ENCODE data around the gene WEE1.

Gene WEE1

GRCh38 chr11:9609841-9610240 lies 36.4 kb downstream of the WEE1 start:
- Histone ChIP-seq H3K9me3 (ENCODE audit: low read depth, low read length) (no peaks in the 10 kb centered on the region), H3K4me3 (no peak overlapping the region), H3K9ac (ENCODE audit: insufficient read length) (no peak overlapping the region), H3K36me3 (ENCODE audit: insufficient read depth, low read length) (no peaks in the 10 kb centered on the region), H3K27ac (no peak overlapping the region)
- no peak for DNase-seq (ENCODE audit: low read depth, low spot score)
- TF ChIP-seq FOXP2 (optimal IDR thresholded peaks at IDR 0.05; ENCODE audit: control extremely low read depth, extremely low read length, insufficient read depth) (no peak), POLR2AphosphoS5 (IDR thresholded peaks at IDR 0.05; ENCODE audit: borderline replicate concordance, low read depth, low read length) (no peak), EZH2 (IDR thresholded peaks at IDR 0.05) (no peak)

- Histone ChIP-seq H3K36me3 (ENCODE audit: insufficient read depth, low read length) (no peaks in the 10 kb centered on the region), H3K9ac (ENCODE audit: insufficient read length) (peak overlapping the region; percentile 89), H3K9me3 (ENCODE audit: low read depth, low read length) (no peaks in the 10 kb centered on the region), H3K4me3 (peak overlapping the region; percentile 87), H3K27ac (peak overlapping the region; percentile 98)
- TF ChIP-seq EZH2 (IDR thresholded peaks at IDR 0.05) (no peak), FOXP2 (optimal IDR thresholded peaks at IDR 0.05; ENCODE audit: control extremely low read depth, extremely low read length, insufficient read depth) (no peak), POLR2AphosphoS5 (IDR thresholded peaks at IDR 0.05; ENCODE audit: borderline replicate concordance, low read depth, low read length) (no peak; the same call in 1 of the 2 replicates)
- DNase-seq (ENCODE audit: low read depth, low spot score): peak; percentile 81
Observed at GRCh38 chr11:9613118-9613829, 39.8 kb downstream of the WEE1 start.

- Histone ChIP-seq H3K9me3 (ENCODE audit: low read depth, low read length) (no peaks in the 10 kb centered on the region), H3K9ac (ENCODE audit: insufficient read length) (peak overlapping the region; percentile 88), H3K4me3 (peak overlapping the region; percentile 87), H3K27ac (peak overlapping the region; percentile 98), H3K36me3 (ENCODE audit: insufficient read depth, low read length) (no peaks in the 10 kb centered on the region)
- no peak for DNase-seq (ENCODE audit: low read depth, low spot score)
- TF ChIP-seq EZH2 (IDR thresholded peaks at IDR 0.05) (no peak), POLR2AphosphoS5 (IDR thresholded peaks at IDR 0.05; ENCODE audit: borderline replicate concordance, low read depth, low read length) (peak; percentile 57)
Observed at GRCh38 chr11:9613830-9614762, 40.6 kb downstream of the WEE1 start.

- TF ChIP-seq FOXP2 (optimal IDR thresholded peaks at IDR 0.05; ENCODE audit: control extremely low read depth, extremely low read length, insufficient read depth) (no peak), EZH2 (IDR thresholded peaks at IDR 0.05) (no peak), POLR2AphosphoS5 (IDR thresholded peaks at IDR 0.05; ENCODE audit: borderline replicate concordance, low read depth, low read length) (no peak)
- Histone ChIP-seq H3K36me3 (ENCODE audit: insufficient read depth, low read length) (no peaks in the 10 kb centered on the region), H3K27ac (peak overlapping the region; percentile 98), H3K9ac (ENCODE audit: insufficient read length) (peak overlapping the region; percentile 26), H3K9me3 (ENCODE audit: low read depth, low read length) (no peaks in the 10 kb centered on the region), H3K4me3 (peak overlapping the region; percentile 87)
- no peak for DNase-seq (ENCODE audit: low read depth, low spot score)
Observed at GRCh38 chr11:9615031-9615451, 41.6 kb downstream of the WEE1 start.

GRCh38 chr11:9616042-9616675 lies 42.7 kb downstream of the WEE1 start:
- no peak overlapping the region for H3K4me3 ChIP-seq
- no peaks in the 10 kb centered on the region for H3K9me3 ChIP-seq (ENCODE audit: low read depth, low read length)
- no peaks in the 10 kb centered on the region for H3K36me3 ChIP-seq (ENCODE audit: insufficient read depth, low read length)
- H3K27ac ChIP-seq: no peak overlapping the region
- H3K9ac ChIP-seq (ENCODE audit: insufficient read length): no peak overlapping the region
- no peak for DNase-seq (ENCODE audit: low read depth, low spot score)
- TF ChIP-seq FOXP2 (optimal IDR thresholded peaks at IDR 0.05; ENCODE audit: control extremely low read depth, extremely low read length, insufficient read depth) (no peak), POLR2AphosphoS5 (IDR thresholded peaks at IDR 0.05; ENCODE audit: borderline replicate concordance, low read depth, low read length) (no peak), EZH2 (IDR thresholded peaks at IDR 0.05) (no peak)

- TF ChIP-seq EZH2 (IDR thresholded peaks at IDR 0.05): no peak
- no peak for TF ChIP-seq POLR2AphosphoS5 (IDR thresholded peaks at IDR 0.05; ENCODE audit: borderline replicate concordance, low read depth, low read length)
- no peak for TF ChIP-seq FOXP2 (optimal IDR thresholded peaks at IDR 0.05; ENCODE audit: control extremely low read depth, extremely low read length, insufficient read depth)
- H3K4me3 ChIP-seq: no peak overlapping the region
- no peak overlapping the region for H3K9ac ChIP-seq (ENCODE audit: insufficient read length)
- no peak for DNase-seq (ENCODE audit: low read depth, low spot score)
- H3K36me3 ChIP-seq (ENCODE audit: insufficient read depth, low read length): no peaks in the 10 kb centered on the region
- no peaks in the 10 kb centered on the region for H3K9me3 ChIP-seq (ENCODE audit: low read depth, low read length)
- H3K27ac ChIP-seq: no peak overlapping the region
Observed at GRCh38 chr11:9616858-9617257, 43.4 kb downstream of the WEE1 start.

- Histone ChIP-seq H3K4me3 (no peak overlapping the region), H3K36me3 (ENCODE audit: insufficient read depth, low read length) (no peaks in the 10 kb centered on the region), H3K9me3 (ENCODE audit: low read depth, low read length) (no peaks in the 10 kb centered on the region), H3K27ac (no peak overlapping the region), H3K9ac (ENCODE audit: insufficient read length) (no peak overlapping the region)
- no peak for DNase-seq (ENCODE audit: low read depth, low spot score)
- TF ChIP-seq POLR2AphosphoS5 (IDR thresholded peaks at IDR 0.05; ENCODE audit: borderline replicate concordance, low read depth, low read length) (no peak), EZH2 (IDR thresholded peaks at IDR 0.05) (no peak), FOXP2 (optimal IDR thresholded peaks at IDR 0.05; ENCODE audit: control extremely low read depth, extremely low read length, insufficient read depth) (no peak)
Observed at GRCh38 chr11:9617940-9618339, 44.5 kb downstream of the WEE1 start.

- H3K36me3 ChIP-seq (ENCODE audit: insufficient read depth, low read length): no peaks in the 10 kb centered on the region
- no peak overlapping the region for H3K27ac ChIP-seq
- DNase-seq (ENCODE audit: low read depth, low spot score): no peak
- no peak overlapping the region for H3K4me3 ChIP-seq
- no peak overlapping the region for H3K9ac ChIP-seq (ENCODE audit: insufficient read length)
- no peaks in the 10 kb centered on the region for H3K9me3 ChIP-seq (ENCODE audit: low read depth, low read length)
- TF ChIP-seq FOXP2 (optimal IDR thresholded peaks at IDR 0.05; ENCODE audit: control extremely low read depth, extremely low read length, insufficient read depth) (no peak), EZH2 (IDR thresholded peaks at IDR 0.05) (no peak)
Observed at GRCh38 chr11:9619004-9619403, 45.5 kb downstream of the WEE1 start.

All from SK-N-MC (cell line).